NCI-H69 (cell line): ENCODE results near the gene MSANTD2.
"Not testable (repeated sequence)": the region's sequence is repeated elsewhere in the genome, so short reads cannot be mapped to it uniquely, and the experiment has no call there.

Experiments
- DNase-seq: peaks from one replicate; lab custom pipeline; 2025; lab: John Stamatoyannopoulos, UW

Gene MSANTD2

GRCh38 chr11:124770959-124771358 is 29.2 kb downstream of the MSANTD2 start:
- DNase-seq: not testable (repeated sequence)

- no peak for DNase-seq
Observed at GRCh38 chr11:124769806-124770774, 30.1 kb downstream of the MSANTD2 start.

GRCh38 chr11:124768914-124769313 is 31.3 kb downstream of the MSANTD2 start:
- DNase-seq: no peak

- no peak for DNase-seq
Observed at GRCh38 chr11:124766156-124766555, 34.0 kb downstream of the MSANTD2 start.

GRCh38 chr11:124763156-124763947 is 36.9 kb downstream of the MSANTD2 start:
- DNase-seq: peak; percentile 82

GRCh38 chr11:124762624-124763155 is 37.5 kb downstream of the MSANTD2 start:
- peak; percentile 55 for DNase-seq

GRCh38 chr11:124762105-124762623 is 38.0 kb downstream of the MSANTD2 start, which contains the start of gene ESAM:
Gene ESAM (minus strand): TSS chr11:124762290. CDS start chr11:124762154, 136 bp downstream.
- peak; percentile 61 for DNase-seq

- no peak for DNase-seq
Observed at GRCh38 chr11:124761301-124762104, 38.7 kb downstream of the MSANTD2 start.

GRCh38 chr11:124760806-124761205 is 39.4 kb downstream of the MSANTD2 start:
- DNase-seq: no peak

GRCh38 chr11:124760205-124760652 is 40.0 kb downstream of the MSANTD2 start:
- DNase-seq: no peak

- DNase-seq: no peak
Observed at GRCh38 chr11:124759266-124760204, 40.7 kb downstream of the MSANTD2 start.

GRCh38 chr11:124758355-124759265 is 41.6 kb downstream of the MSANTD2 start:
- DNase-seq: peak; percentile 86

- no peak for DNase-seq
Observed at GRCh38 chr11:124757320-124757719, 42.9 kb downstream of the MSANTD2 start.

- no peak for DNase-seq
Observed at GRCh38 chr11:124756753-124757227, 43.4 kb downstream of the MSANTD2 start.

GRCh38 chr11:124756033-124756752 is 44.0 kb downstream of the MSANTD2 start:
- no peak for DNase-seq

GRCh38 chr11:124754710-124755109 is 45.5 kb downstream of the MSANTD2 start:
- no peak for DNase-seq

- DNase-seq: no peak
Observed at GRCh38 chr11:124754309-124754708, 45.9 kb downstream of the MSANTD2 start.

GRCh38 chr11:124753624-124754023 is 46.6 kb downstream of the MSANTD2 start:
- no peak for DNase-seq
